Kidney (tissue), 14 donors: ENCODE results near the gene GAS1. TPM values are rescaled to one million over a fixed set of nuclear protein-coding genes. Genes with fewer than 3 reads are reported as not detected.

ENCODE experiments used
- DNase-seq, 5 donors: peaks; one replicate each; pipeline ENCODE4 v3.0.0-alpha.2; 2013 to 2020
- FAIRE-seq: peaks from 2 replicates; lab custom pipeline; 2012; peaks lifted over from hg19 to GRCh38; lab: Jason Lieb, UNC
- H3K27ac ChIP-seq, 2 donors: one replicate each; pipeline ENCODE4 v1.7.0; 2013; ENCODE audit warnings: low read depth in 2 of 2, low read length in 2 of 2, inconsistent platforms in 1 of 2
- H3K27me3 ChIP-seq: one replicate; pipeline ENCODE4 v1.7.1; 2013; ENCODE audit warnings: low read length, inconsistent platforms; ENCODE audit not compliant: control insufficient read depth, insufficient read depth
- H3K36me3 ChIP-seq, 3 donors: one replicate each; pipeline versions ENCODE4 v1.7.0 to v1.7.1; 2013; ENCODE audit warnings: low read length in 3 of 3, control low read depth in 1 of 3, inconsistent platforms in 1 of 3; ENCODE audit not compliant: insufficient read depth in 3 of 3, control insufficient read depth in 2 of 3
- H3K4me1 ChIP-seq, 3 donors: one replicate each; pipeline versions ENCODE4 v1.7.0 to v1.7.1; 2013; ENCODE audit warnings: low read length in 3 of 3, inconsistent platforms in 1 of 3, low read depth in 1 of 3; ENCODE audit not compliant: control insufficient read depth in 2 of 3, insufficient read depth in 2 of 3
- H3K4me3 ChIP-seq, 3 donors: one replicate each; pipeline versions ENCODE4 v1.7.0 to v1.8.1; 2013; ENCODE audit warnings: low read length in 3 of 3, control low read depth in 1 of 3, inconsistent platforms in 1 of 3
- H3K9ac ChIP-seq, 3 donors: one replicate each; pipeline versions ENCODE4 v1.7.0 to v1.7.1; 2013; ENCODE audit warnings: low read length in 3 of 3, control low read depth in 1 of 3, inconsistent platforms in 1 of 3
- H3K9me3 ChIP-seq, 3 donors: one replicate each; pipeline versions ENCODE4 v1.7.0 to v1.7.1; 2013; ENCODE audit warnings: low read length in 3 of 3, control low read depth in 1 of 3, inconsistent platforms in 1 of 3; ENCODE audit not compliant: control insufficient read depth in 2 of 3, insufficient read depth in 1 of 3
- intact Hi-C: fragments of 100-400 bp; cut with DNase I; formaldehyde crosslinking; loops from one replicate; pipeline ENCODE4 v1.11.1; 2022
- polyA plus RNA-seq: library from polyadenylated mRNA; stranded (reverse); fragments of 350-450 nt; fragmentation: Illumina TruSeq; extraction: RNeasy Lipid Tissue Mini Kit (QIAGEN cat#74804); gene quantifications from one replicate; pipeline ENCODE4 v1.2.3, GENCODE V29; 2014; ENCODE audit warnings: low read depth, low replicate concordance; ENCODE audit not compliant: insufficient read depth
- total RNA-seq: library from RNA; stranded (reverse); fragmentation: NEBNext Ultra II Directional; extraction: Animal tissue kit (Norgen Biotek cat#: 25700); gene quantifications from one replicate; pipeline ENCODE4 v1.2.1, GENCODE V29; 2021
- TF ChIP-seq, protein P1 (sequence below): IDR thresholded peaks from 3 replicates; pipeline ENCODE4 v1.5.1; 2012; ENCODE audit warnings: mild to moderate bottlenecking, moderate library complexity, borderline replicate concordance; ENCODE audit not compliant: insufficient read depth; ENCODE audit errors: extremely low read depth
- donor health status: control.
- donor health status: control.
- donor health status: control.
- donor health status: control.
- donor health status: control.
- donor health status: DM: yes; HTN: yes; CAD: no.
- donor health status: Normal renal cell carcinoma (clear cell type).

The GAS1 gene
- total and polyA plus RNA-seq, 2 donors from 2014 or later: 5.8 to 8.2 TPM

- H3K4me3 ChIP-seq: peak overlapping the region; percentile 7 to 56 (median 36)
- intact Hi-C loops: no loop called here
- H3K4me1 ChIP-seq: peaks cover 0 to 7% (median 7%) of the 10 kb centered on the region in 3 donors
- H3K27me3 ChIP-seq: no peaks in the 10 kb centered on the region
- H3K9me3 ChIP-seq: no peaks in the 10 kb centered on the region
- DNase-seq (peak in 4 of 5 donors; percentile 51 to 75 (median 68)), FAIRE-seq (no peak)
- no peaks in the 10 kb centered on the region for H3K36me3 ChIP-seq
- TF ChIP-seq, protein P1, sequence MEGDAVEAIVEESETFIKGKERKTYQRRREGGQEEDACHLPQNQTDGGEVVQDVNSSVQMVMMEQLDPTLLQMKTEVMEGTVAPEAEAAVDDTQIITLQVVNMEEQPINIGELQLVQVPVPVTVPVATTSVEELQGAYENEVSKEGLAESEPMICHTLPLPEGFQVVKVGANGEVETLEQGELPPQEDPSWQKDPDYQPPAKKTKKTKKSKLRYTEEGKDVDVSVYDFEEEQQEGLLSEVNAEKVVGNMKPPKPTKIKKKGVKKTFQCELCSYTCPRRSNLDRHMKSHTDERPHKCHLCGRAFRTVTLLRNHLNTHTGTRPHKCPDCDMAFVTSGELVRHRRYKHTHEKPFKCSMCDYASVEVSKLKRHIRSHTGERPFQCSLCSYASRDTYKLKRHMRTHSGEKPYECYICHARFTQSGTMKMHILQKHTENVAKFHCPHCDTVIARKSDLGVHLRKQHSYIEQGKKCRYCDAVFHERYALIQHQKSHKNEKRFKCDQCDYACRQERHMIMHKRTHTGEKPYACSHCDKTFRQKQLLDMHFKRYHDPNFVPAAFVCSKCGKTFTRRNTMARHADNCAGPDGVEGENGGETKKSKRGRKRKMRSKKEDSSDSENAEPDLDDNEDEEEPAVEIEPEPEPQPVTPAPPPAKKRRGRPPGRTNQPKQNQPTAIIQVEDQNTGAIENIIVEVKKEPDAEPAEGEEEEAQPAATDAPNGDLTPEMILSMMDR: no peak
- no peak overlapping the region for H3K27ac ChIP-seq
- no peak overlapping the region for H3K9ac ChIP-seq
Observed at GRCh38 chr9:86902586-86902985, 44.7 kb downstream of the GAS1 start.

GRCh38 chr9:86902176-86902575 lies 45.1 kb downstream of the GAS1 start:
- peaks cover 0 to 7% (median 7%) of the 10 kb centered on the region in 3 donors for H3K4me1 ChIP-seq
- DNase-seq (no peak), FAIRE-seq (no peak)
- TF ChIP-seq, protein P1: no peak
- intact Hi-C loops: no loop called here
- peak overlapping the region in 1 of 3 donors; percentile 36 for H3K4me3 ChIP-seq
- no peaks in the 10 kb centered on the region for H3K9me3 ChIP-seq
- H3K27ac ChIP-seq: no peak overlapping the region
- H3K36me3 ChIP-seq: no peaks in the 10 kb centered on the region
- H3K27me3 ChIP-seq: no peaks in the 10 kb centered on the region
- H3K9ac ChIP-seq: no peak overlapping the region

DNA sequence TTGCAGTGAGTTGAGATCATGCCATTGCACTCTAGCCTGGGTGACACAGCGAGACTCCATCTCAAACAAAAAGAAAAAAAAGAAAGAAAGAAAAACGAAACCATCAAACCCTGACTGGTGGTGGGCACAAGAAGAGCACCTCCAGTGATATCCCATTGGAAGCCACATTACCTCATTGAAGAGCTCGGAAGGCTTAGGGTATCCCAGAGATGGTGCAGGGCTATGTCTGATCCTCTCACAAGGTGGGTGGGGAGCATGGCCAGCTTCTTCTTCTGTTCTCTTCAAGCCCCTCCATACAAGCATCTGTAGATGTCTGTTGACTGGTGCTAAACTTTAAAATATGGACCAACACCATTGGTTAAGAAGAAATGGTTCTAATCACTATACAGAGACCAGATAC lies 45.8 kb downstream of the GAS1 start:
- Histone ChIP-seq H3K4me1 (peaks cover 0 to 7% (median 7%) of the 10 kb centered on the region in 3 donors), H3K27me3 (no peaks in the 10 kb centered on the region), H3K4me3 (no peak overlapping the region), H3K36me3 (no peaks in the 10 kb centered on the region), H3K9ac (no peak overlapping the region), H3K9me3 (no peaks in the 10 kb centered on the region), H3K27ac (no peak overlapping the region)
- intact Hi-C loops: no loop called here
- FAIRE-seq (no peak), DNase-seq (no peak)
- TF ChIP-seq, protein P1: no peak
